H1 (cell line): ENCODE data around the gene ARMC6. TPM values are rescaled to one million over a fixed set of nuclear protein-coding genes. Genes with fewer than 3 reads are reported as not detected.

Experiments used
- POLR2AphosphoS5 ChIP-seq: IDR thresholded peaks from 2 replicates; pipeline ENCODE4 v1.6.1; 2011; ENCODE audit warnings: low read depth, low read length
- RNF2 ChIP-seq: fragments of 200-900, 300-1000 bp; sonication (generic); IDR thresholded peaks from 2 replicates; pipeline ENCODE4 v1.7.1; 2016; ENCODE audit warnings: borderline replicate concordance, low read depth, mild to moderate bottlenecking, antibody characterized with exemption, low read length; ENCODE audit not compliant: poor library complexity, severe bottlenecking; ENCODE audit errors: missing control alignments
- TBP ChIP-seq: IDR thresholded peaks from 2 replicates; pipeline ENCODE4 v1.6.1; 2011; ENCODE audit warnings: low read depth, low read length, improper control_type of control experiment
- polyA plus RNA-seq, 7 experiments: library from polyadenylated mRNA; depleted of rRNA in 3 of 7; stranded (reverse) in 5 of 7; unstranded in 2 of 7; fragments of >200 nt in 5 of 7; fragments of 200-250 nt in 2 of 7; gene quantifications; 1 replicate in 5 of 7; 2 replicates in 1 of 7; 4 replicates in 1 of 7; pipeline versions ENCODE4 v1.2.1 to v1.2.3, GENCODE V29; 2011 to 2013; ENCODE audit warnings: missing spikeins in 2 of 7, mixed read lengths in 2 of 7
- total RNA-seq: library from RNA; stranded (reverse); fragmentation: NEBNext Ultra II Directional; extraction: Animal tissue kit (Norgen Biotek cat#: 25700); gene quantifications from 2 replicates; pipeline ENCODE4 v1.2.1, GENCODE V29; 2021

Gene ARMC6
- total and polyA plus RNA-seq, 2 of the 8 experiments (the other 6 are each of a cell fraction or from before 2014, with no cell fraction given), result 67.1 to 68.3 TPM

DNA sequence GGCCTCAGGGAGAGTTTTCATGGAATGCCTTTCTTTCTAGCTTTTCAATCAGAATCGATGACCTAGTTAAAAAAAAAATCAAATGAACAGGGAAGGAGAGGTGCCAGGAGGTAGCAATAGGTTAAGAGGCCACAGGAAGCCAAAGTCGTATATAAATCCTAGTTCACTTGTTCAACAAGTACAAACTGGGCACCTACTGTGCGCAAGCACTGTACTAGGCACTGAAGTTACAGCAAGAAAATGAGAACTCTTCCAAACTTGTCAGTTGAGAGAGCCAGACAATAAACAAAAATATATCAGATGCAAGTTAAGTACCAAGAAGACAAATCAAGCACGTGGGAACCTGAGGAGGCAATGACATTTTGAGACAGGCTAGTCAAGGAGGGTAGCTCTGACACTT is 6.2 kb upstream of the ARMC6 start (continued):
- TF ChIP-seq POLR2AphosphoS5 (no peak), RNF2 (no peak), TBP (no peak)
